Lung (tissue), 12 donors: ENCODE data around the gene TYMP. TPM values are rescaled to one million over a fixed set of nuclear protein-coding genes. Genes with fewer than 3 reads are reported as not detected.

Experiments used
- ATAC-seq: fragments of 200-7000 bp; cut with Tn5 transposase; one replicate; pipeline ENCODE4 v1.9.1; 2020; ENCODE audit warnings: moderate number of reproducible peaks; ENCODE audit not compliant: insufficient read depth, low FRiP score
- DNase-seq, 3 donors: peaks; one replicate each; pipeline ENCODE4 v3.0.0-alpha.2; 2013 to 2017
- H3K27ac ChIP-seq, 2 donors: one replicate each; pipeline ENCODE4 v1.5.1; 2013; ENCODE audit warnings: mild to moderate bottlenecking in 2 of 2, moderate library complexity in 2 of 2, control low read depth in 1 of 2, inconsistent platforms in 1 of 2, low read depth in 1 of 2, low read length in 1 of 2
- H3K27me3 ChIP-seq, 3 donors: one replicate each; pipeline ENCODE4 v1.5.1; 2013; ENCODE audit warnings: low read length in 2 of 3; ENCODE audit not compliant: control insufficient read depth in 3 of 3, insufficient read depth in 3 of 3
- H3K36me3 ChIP-seq, 4 donors: one replicate each; pipeline ENCODE4 v1.5.1; 2013; ENCODE audit warnings: low read length in 4 of 4, mild to moderate bottlenecking in 1 of 4, moderate library complexity in 1 of 4; ENCODE audit not compliant: control insufficient read depth in 4 of 4, insufficient read depth in 4 of 4
- H3K4me1 ChIP-seq, 5 donors: one replicate each; pipeline ENCODE4 v1.5.1; 2013; ENCODE audit warnings: low read length in 5 of 5, mild to moderate bottlenecking in 2 of 5, moderate library complexity in 1 of 5; ENCODE audit not compliant: control insufficient read depth in 5 of 5, insufficient read depth in 5 of 5
- H3K4me3 ChIP-seq: one replicate; pipeline ENCODE4 v1.5.1; 2013; ENCODE audit warnings: mild to moderate bottlenecking, control low read depth, moderate library complexity
- H3K9ac ChIP-seq, 2 donors: one replicate each; pipeline ENCODE4 v1.5.1; 2013; ENCODE audit warnings: low read length in 2 of 2, control low read depth in 1 of 2; ENCODE audit not compliant: insufficient read depth in 1 of 2
- H3K9me3 ChIP-seq, 4 donors: one replicate each; pipeline ENCODE4 v1.5.1; 2013; ENCODE audit warnings: low read length in 3 of 4, mild to moderate bottlenecking in 1 of 4, moderate library complexity in 1 of 4; ENCODE audit not compliant: control insufficient read depth in 4 of 4, insufficient read depth in 3 of 4
- WGBS, 2 donors: extraction: QIAGEN DNeasy Blood & Tissue Kit; methylation state at CpG; one replicate each; pipeline ENCODE4 v1.1.7; 2013; 5-methylcytosine and 5-hydroxymethylcytosine counted together
- polyA plus RNA-seq, 2 donors: library from polyadenylated mRNA; stranded (reverse); fragments of 200-250 nt; gene quantifications; one replicate each; pipeline ENCODE4 v1.2.1, GENCODE V29; 2013
- total RNA-seq, 2 donors: library from RNA; depleted of rRNA in 1 of 2; stranded (reverse); fragments of >200 nt in 1 of 2; gene quantifications; one replicate each; pipeline ENCODE4 v1.2.1, GENCODE V29; 2014 to 2021
- TF ChIP-seq, protein P1 (sequence below): IDR thresholded peaks from 2 replicates; pipeline ENCODE4 v1.5.1; 2012; ENCODE audit warnings: mild to moderate bottlenecking; ENCODE audit errors: control extremely low read depth, extremely low read depth
- donor health status: control.
- donor health status: control.
- donor health status: Bipolar disorder and iron deficiency.
- donor health status: healthy.
- donor health status: DM: yes; HTN: yes; CAD: no.

TYMP gene
- total and polyA plus RNA-seq, 4 donors, result 52.7 to 641 (median 233) TPM

DNA sequence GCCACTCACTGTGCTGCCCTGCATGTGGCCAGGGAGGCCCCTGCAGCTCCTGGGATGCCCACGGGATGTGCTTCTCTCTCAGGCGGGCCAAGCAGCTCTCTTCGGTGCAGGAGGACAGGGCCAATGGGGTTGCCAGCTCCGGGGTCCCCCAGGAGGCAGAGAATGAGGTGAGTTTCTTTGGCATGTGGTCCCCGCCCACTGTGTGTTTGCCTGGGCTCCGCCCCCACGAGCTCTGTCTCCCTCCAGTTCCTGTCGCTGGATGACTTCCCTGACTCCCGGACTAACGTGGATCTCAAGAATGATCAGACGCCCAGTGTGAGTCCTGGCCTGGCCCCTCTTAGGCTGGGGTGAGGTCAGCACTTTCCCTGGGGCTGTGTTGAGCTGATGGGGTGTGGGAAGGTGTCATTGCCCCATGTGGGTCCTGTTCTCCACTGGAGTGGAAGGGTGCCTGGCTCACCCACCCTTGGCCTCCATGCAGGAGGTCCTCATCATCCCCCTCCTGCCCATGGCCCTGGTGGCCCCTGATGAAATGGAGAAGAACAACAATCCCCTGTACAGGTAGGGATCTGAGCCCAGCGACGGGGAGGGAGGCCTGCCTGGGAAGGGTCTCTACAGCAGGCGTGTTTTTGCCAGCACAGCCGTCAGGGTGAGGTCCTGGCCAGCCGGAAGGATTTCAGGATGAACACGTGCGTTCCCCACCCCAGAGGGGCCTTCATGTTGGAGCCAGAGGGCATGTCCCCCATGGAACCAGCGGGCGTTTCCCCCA lies 12.1 kb downstream of the TYMP start:
- no peak overlapping the region for H3K4me3 ChIP-seq
- H3K9ac ChIP-seq, result no peak overlapping the region
- no peaks in the 10 kb centered on the region for H3K9me3 ChIP-seq
- TF ChIP-seq, protein P1, sequence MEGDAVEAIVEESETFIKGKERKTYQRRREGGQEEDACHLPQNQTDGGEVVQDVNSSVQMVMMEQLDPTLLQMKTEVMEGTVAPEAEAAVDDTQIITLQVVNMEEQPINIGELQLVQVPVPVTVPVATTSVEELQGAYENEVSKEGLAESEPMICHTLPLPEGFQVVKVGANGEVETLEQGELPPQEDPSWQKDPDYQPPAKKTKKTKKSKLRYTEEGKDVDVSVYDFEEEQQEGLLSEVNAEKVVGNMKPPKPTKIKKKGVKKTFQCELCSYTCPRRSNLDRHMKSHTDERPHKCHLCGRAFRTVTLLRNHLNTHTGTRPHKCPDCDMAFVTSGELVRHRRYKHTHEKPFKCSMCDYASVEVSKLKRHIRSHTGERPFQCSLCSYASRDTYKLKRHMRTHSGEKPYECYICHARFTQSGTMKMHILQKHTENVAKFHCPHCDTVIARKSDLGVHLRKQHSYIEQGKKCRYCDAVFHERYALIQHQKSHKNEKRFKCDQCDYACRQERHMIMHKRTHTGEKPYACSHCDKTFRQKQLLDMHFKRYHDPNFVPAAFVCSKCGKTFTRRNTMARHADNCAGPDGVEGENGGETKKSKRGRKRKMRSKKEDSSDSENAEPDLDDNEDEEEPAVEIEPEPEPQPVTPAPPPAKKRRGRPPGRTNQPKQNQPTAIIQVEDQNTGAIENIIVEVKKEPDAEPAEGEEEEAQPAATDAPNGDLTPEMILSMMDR, result no peak
- H3K27me3 ChIP-seq, result no peaks in the 10 kb centered on the region
- H3K36me3 ChIP-seq, result peaks cover 0 to 47% (median 17%) of the 10 kb centered on the region in 4 donors
- ATAC-seq (no peak), DNase-seq (no peak)
- no peak overlapping the region for H3K27ac ChIP-seq
- WGBS, 2 donors, result 90 to 94% methylated on average over 20 of the region's 20 CpGs
- H3K4me1 ChIP-seq, result peaks cover 0 to 3% (median 0%) of the 10 kb centered on the region in 5 donors

DNA sequence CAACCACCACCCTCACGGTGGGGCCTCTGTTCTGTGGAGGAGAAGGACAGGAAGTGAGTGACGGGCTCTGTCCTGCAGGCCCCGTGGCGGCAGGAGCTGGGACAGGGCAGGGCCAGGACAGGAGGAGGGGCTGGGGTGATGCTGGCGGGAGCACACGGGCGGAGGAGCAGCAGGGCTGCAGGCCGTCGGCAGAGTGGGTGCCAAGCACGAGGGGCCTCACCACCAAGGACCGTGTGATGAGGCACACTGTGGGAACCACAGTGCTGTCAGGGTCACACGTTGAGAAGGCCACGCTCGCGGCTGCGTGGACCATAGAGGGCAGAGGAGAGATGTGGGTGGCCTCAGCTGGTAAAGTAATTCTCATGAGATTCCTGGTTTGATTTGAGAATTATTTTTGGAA lies 12.9 kb downstream of the TYMP start:
- H3K9me3 ChIP-seq, result no peaks in the 10 kb centered on the region
- DNase-seq (no peak), ATAC-seq (no peak)
- H3K27ac ChIP-seq, result no peak overlapping the region
- no peak overlapping the region for H3K9ac ChIP-seq
- TF ChIP-seq, protein P1, result no peak
- no peak overlapping the region for H3K4me3 ChIP-seq
- peaks cover 0 to 3% (median 0%) of the 10 kb centered on the region in 5 donors for H3K4me1 ChIP-seq
- WGBS, 2 donors, result 82 to 88% methylated on average over 16 of the region's 16 CpGs
- peaks cover 0 to 43% (median 16%) of the 10 kb centered on the region in 4 donors for H3K36me3 ChIP-seq
- H3K27me3 ChIP-seq, result no peaks in the 10 kb centered on the region

- Histone ChIP-seq H3K36me3 (peaks cover 0 to 37% (median 12%) of the 10 kb centered on the region in 4 donors), H3K4me1 (peaks cover 0 to 3% (median 0%) of the 10 kb centered on the region in 5 donors), H3K9me3 (no peaks in the 10 kb centered on the region), H3K4me3 (no peak overlapping the region), H3K27me3 (no peaks in the 10 kb centered on the region), H3K9ac (no peak overlapping the region), H3K27ac (no peak overlapping the region)
- WGBS, 2 donors, result 91 to 93% methylated on average over 8 of the region's 8 CpGs
- TF ChIP-seq, protein P1, result no peak
- ATAC-seq (no peak), DNase-seq (no peak)
These were observed 13.7 kb downstream of the TYMP start for GRCh38 chr22:50516068-50516467.
